Measurements from ENCODE around the gene IP6K2. TPM values are rescaled to one million over a fixed set of nuclear protein-coding genes. Genes with fewer than 3 reads are reported as not detected.

IP6K2 gene
- total RNA-seq, 1 donor from 2014 or later, result 182 TPM

- H3K9me3 Mint-ChIP-seq (ENCODE audit: unreplicated experiment), result peaks cover 21% of the 10 kb centered on the region
- peak; percentile 89 for DNase-seq
- H3K4me3 Mint-ChIP-seq (ENCODE audit: unreplicated experiment), result peak within 1 kb of the TSS; percentile 97
- H3K4me1 Mint-ChIP-seq (ENCODE audit: low read depth, unreplicated experiment), result peaks cover 14% of the 10 kb centered on the region
- H3K36me3 Mint-ChIP-seq (ENCODE audit: unreplicated experiment), result peaks cover 14% of the 10 kb centered on the region
- TF ChIP-seq, protein P1, sequence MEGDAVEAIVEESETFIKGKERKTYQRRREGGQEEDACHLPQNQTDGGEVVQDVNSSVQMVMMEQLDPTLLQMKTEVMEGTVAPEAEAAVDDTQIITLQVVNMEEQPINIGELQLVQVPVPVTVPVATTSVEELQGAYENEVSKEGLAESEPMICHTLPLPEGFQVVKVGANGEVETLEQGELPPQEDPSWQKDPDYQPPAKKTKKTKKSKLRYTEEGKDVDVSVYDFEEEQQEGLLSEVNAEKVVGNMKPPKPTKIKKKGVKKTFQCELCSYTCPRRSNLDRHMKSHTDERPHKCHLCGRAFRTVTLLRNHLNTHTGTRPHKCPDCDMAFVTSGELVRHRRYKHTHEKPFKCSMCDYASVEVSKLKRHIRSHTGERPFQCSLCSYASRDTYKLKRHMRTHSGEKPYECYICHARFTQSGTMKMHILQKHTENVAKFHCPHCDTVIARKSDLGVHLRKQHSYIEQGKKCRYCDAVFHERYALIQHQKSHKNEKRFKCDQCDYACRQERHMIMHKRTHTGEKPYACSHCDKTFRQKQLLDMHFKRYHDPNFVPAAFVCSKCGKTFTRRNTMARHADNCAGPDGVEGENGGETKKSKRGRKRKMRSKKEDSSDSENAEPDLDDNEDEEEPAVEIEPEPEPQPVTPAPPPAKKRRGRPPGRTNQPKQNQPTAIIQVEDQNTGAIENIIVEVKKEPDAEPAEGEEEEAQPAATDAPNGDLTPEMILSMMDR (IDR thresholded peaks at IDR 0.05; ENCODE audit: partially characterized antibody, unreplicated experiment), result no peak
- H3K27ac Mint-ChIP-seq (ENCODE audit: unreplicated experiment), result peak within 1 kb of the TSS; percentile 99
- peaks cover 20% of the 10 kb centered on the region for H3K27me3 Mint-ChIP-seq (ENCODE audit: unreplicated experiment)
Observed at GRCh38 chr3:48662753-48663488, 54.1 kb downstream of the IP6K2 start, which contains the start of gene CELSR3. Gene CELSR3 (minus strand): TSS chr3:48662886. CDS start chr3:48662634, 252 bp downstream.

DNA sequence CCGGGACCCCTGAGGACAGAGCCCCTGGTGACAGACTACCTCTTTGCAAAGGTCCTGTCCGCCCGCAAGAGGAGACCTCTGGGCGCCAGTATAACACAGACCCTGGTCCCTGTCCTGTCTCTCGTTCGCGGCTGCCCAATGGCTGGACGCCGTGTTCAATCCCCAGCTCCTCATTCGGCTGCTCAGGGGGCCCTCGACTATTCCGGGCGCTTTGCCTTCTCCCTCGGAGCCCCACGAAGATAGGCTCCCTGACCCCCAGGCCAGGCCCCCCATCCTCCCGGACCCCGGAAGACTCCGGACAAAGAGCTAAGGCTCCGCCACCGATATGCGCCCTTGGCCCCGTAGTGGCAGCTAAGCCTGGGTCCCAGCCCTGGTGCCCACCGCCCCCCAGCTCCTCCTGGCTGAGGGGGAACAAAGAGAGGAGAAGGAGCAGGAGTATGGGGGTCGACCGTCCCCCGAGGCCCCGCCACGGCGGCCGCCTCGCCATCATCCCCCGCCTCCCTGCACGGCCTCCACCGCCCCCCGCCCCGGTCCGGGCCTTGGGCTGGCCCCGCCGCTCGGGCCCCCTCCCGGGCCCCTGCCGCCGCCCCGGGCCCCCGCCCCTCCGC is 54.8 kb downstream of the IP6K2 start:
- TF ChIP-seq, protein P1 (IDR thresholded peaks at IDR 0.05; ENCODE audit: partially characterized antibody, unreplicated experiment), result no peak
- Mint-ChIP-seq H3K4me3 (ENCODE audit: unreplicated experiment) (peak overlapping the region; percentile 89), H3K9me3 (ENCODE audit: unreplicated experiment) (peaks cover 25% of the 10 kb centered on the region), H3K27ac (ENCODE audit: unreplicated experiment) (peak overlapping the region; percentile 93), H3K36me3 (ENCODE audit: unreplicated experiment) (peaks cover 19% of the 10 kb centered on the region), H3K27me3 (ENCODE audit: unreplicated experiment) (peaks cover 20% of the 10 kb centered on the region), H3K4me1 (ENCODE audit: low read depth, unreplicated experiment) (peaks cover 14% of the 10 kb centered on the region)
- DNase-seq, result peak; percentile 65

- TF ChIP-seq, protein P1 (IDR thresholded peaks at IDR 0.05; ENCODE audit: partially characterized antibody, unreplicated experiment), result no peak
- H3K9me3 Mint-ChIP-seq (ENCODE audit: unreplicated experiment), result peaks cover 25% of the 10 kb centered on the region
- H3K27ac Mint-ChIP-seq (ENCODE audit: unreplicated experiment), result peak overlapping the region; percentile 93
- peaks cover 14% of the 10 kb centered on the region for H3K4me1 Mint-ChIP-seq (ENCODE audit: low read depth, unreplicated experiment)
- H3K27me3 Mint-ChIP-seq (ENCODE audit: unreplicated experiment), result peaks cover 20% of the 10 kb centered on the region
- peak overlapping the region; percentile 89 for H3K4me3 Mint-ChIP-seq (ENCODE audit: unreplicated experiment)
- DNase-seq, result peak; percentile 67
- peaks cover 19% of the 10 kb centered on the region for H3K36me3 Mint-ChIP-seq (ENCODE audit: unreplicated experiment)
Observed at GRCh38 chr3:48661501-48662144, 55.4 kb downstream of the IP6K2 start.

- Mint-ChIP-seq H3K9me3 (ENCODE audit: unreplicated experiment) (peaks cover 25% of the 10 kb centered on the region), H3K27me3 (ENCODE audit: unreplicated experiment) (peaks cover 21% of the 10 kb centered on the region), H3K27ac (ENCODE audit: unreplicated experiment) (no peak overlapping the region), H3K4me1 (ENCODE audit: low read depth, unreplicated experiment) (peaks cover 14% of the 10 kb centered on the region), H3K36me3 (ENCODE audit: unreplicated experiment) (peaks cover 19% of the 10 kb centered on the region), H3K4me3 (ENCODE audit: unreplicated experiment) (peak overlapping the region; percentile 46)
- TF ChIP-seq, protein P1 (IDR thresholded peaks at IDR 0.05; ENCODE audit: partially characterized antibody, unreplicated experiment), result no peak
- DNase-seq, result no peak
Observed at GRCh38 chr3:48660800-48661400, 56.1 kb downstream of the IP6K2 start.
